ENCODE results near the gene KLHL3. TPM values are rescaled to one million over a fixed set of nuclear protein-coding genes. Genes with fewer than 3 reads are reported as not detected.

Gene KLHL3
- total and polyA plus RNA-seq, 8 donors, result 1.8 to 6.6 (median 3.1) TPM

GRCh38 chr5:137660349-137660817 lies 75.5 kb downstream of the KLHL3 start:
- Histone ChIP-seq H3K27me3 (no peaks in the 10 kb centered on the region), H3K36me3 (no peaks in the 10 kb centered on the region), H3K9me3 (no peaks in the 10 kb centered on the region), H3K27ac (no peak overlapping the region), H3K4me3 (no peak overlapping the region), H3K4me1 (peaks cover under 1 to 11% (median 5%) of the 10 kb centered on the region in 3 donors)
- ATAC-seq, result peak; percentile 87 to 97 (median 96)
- intact Hi-C loops (cut with DNase I), result loop anchor here in 1 of 3 donors (5.0 kb wide), 1 partner anchor 82 kb away; no protein-coding TSS in a partner anchor
- peak; percentile 66 to 83 (median 67) for DNase-seq
- WGBS, 2 donors, result 3 to 7% methylated on average over 6 of the region's 6 CpGs
- FAIRE-seq, result no peak
- peak; percentile 42 to 76 (median 58) for TF ChIP-seq CTCF (IDR thresholded peaks at IDR 0.05)

GRCh38 chr5:137659209-137659608 lies 76.7 kb downstream of the KLHL3 start:
- Histone ChIP-seq H3K36me3 (no peaks in the 10 kb centered on the region), H3K9me3 (no peaks in the 10 kb centered on the region), H3K27ac (no peak overlapping the region), H3K4me3 (no peak overlapping the region), H3K27me3 (no peaks in the 10 kb centered on the region), H3K4me1 (peaks cover 0 to 8% (median 0%) of the 10 kb centered on the region in 3 donors)
- no peak for DNase-seq
- TF ChIP-seq CTCF (IDR thresholded peaks at IDR 0.05), result no peak
- no peak for ATAC-seq
- no peak for FAIRE-seq
- intact Hi-C loops (cut with DNase I), result loop anchor here in 1 of 3 donors (2.0 kb wide), 1 partner anchor 86 kb away; no protein-coding TSS in a partner anchor

GRCh38 chr5:137658324-137658723 lies 77.6 kb downstream of the KLHL3 start:
- no peaks in the 10 kb centered on the region for H3K27me3 ChIP-seq
- 80 to 84% methylated on average over 1 of the region's 1 CpG for WGBS, 2 donors
- TF ChIP-seq CTCF (IDR thresholded peaks at IDR 0.05), result no peak
- ATAC-seq (no peak), DNase-seq (no peak), FAIRE-seq (no peak)
- peaks cover 0 to 8% (median 0%) of the 10 kb centered on the region in 3 donors for H3K4me1 ChIP-seq
- H3K27ac ChIP-seq, result no peak overlapping the region
- intact Hi-C loops (cut with DNase I), result loop anchor here in 1 of 3 donors (2.0 kb wide), 1 partner anchor 86 kb away; no protein-coding TSS in a partner anchor
- H3K9me3 ChIP-seq, result no peaks in the 10 kb centered on the region
- H3K36me3 ChIP-seq, result no peaks in the 10 kb centered on the region
- no peak overlapping the region for H3K4me3 ChIP-seq

- Histone ChIP-seq H3K27me3 (no peaks in the 10 kb centered on the region), H3K9me3 (no peaks in the 10 kb centered on the region), H3K27ac (no peak overlapping the region), H3K36me3 (no peaks in the 10 kb centered on the region), H3K4me3 (no peak overlapping the region), H3K4me1 (peaks cover 0 to 8% (median 0%) of the 10 kb centered on the region in 3 donors)
- FAIRE-seq (no peak), ATAC-seq (peak in 1 of 4 donors; percentile 7), DNase-seq (no peak)
- TF ChIP-seq CTCF (IDR thresholded peaks at IDR 0.05), result no peak
- WGBS, 2 donors, result 49 to 53% methylated on average over 3 of the region's 3 CpGs
- intact Hi-C loops (cut with DNase I), result no loop called here
Observed at GRCh38 chr5:137657073-137657472, 78.8 kb downstream of the KLHL3 start.

GRCh38 chr5:137656558-137656957 lies 79.3 kb downstream of the KLHL3 start:
- TF ChIP-seq CTCF (IDR thresholded peaks at IDR 0.05), result no peak
- H3K36me3 ChIP-seq, result no peaks in the 10 kb centered on the region
- 50 to 65% methylated on average over 2 of the region's 2 CpGs for WGBS, 2 donors
- no peak for DNase-seq
- H3K27ac ChIP-seq, result no peak overlapping the region
- H3K4me1 ChIP-seq, result peaks cover 0 to 5% (median 0%) of the 10 kb centered on the region in 3 donors
- H3K27me3 ChIP-seq, result no peaks in the 10 kb centered on the region
- intact Hi-C loops (cut with DNase I), result no loop called here
- peak in 2 of 4 donors; percentile 47 to 59 for ATAC-seq
- no peak overlapping the region for H3K4me3 ChIP-seq
- no peaks in the 10 kb centered on the region for H3K9me3 ChIP-seq
- FAIRE-seq, result no peak
